Measurements from ENCODE around the gene CCDC85C.

DNA sequence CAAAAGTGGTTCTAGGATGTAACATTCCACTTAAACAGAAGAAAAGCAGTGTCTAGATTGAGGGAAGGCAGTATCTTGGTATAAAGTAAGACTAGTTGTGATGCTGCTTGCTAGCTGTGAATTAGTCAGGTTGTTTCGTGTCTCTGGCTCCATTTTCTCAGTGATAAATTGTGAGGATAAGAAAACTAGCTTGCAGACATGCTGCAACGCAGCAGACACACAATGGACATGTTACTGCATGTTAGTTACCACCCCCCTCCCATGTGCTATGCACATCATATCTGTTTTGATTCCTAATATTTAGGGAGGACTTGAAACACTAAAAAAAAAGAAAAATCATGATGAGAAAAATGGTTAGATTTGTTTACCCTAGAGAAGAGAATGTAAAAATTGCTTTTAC is 119.9 kb downstream of the CCDC85C start:
- TF ChIP-seq, protein P1, sequence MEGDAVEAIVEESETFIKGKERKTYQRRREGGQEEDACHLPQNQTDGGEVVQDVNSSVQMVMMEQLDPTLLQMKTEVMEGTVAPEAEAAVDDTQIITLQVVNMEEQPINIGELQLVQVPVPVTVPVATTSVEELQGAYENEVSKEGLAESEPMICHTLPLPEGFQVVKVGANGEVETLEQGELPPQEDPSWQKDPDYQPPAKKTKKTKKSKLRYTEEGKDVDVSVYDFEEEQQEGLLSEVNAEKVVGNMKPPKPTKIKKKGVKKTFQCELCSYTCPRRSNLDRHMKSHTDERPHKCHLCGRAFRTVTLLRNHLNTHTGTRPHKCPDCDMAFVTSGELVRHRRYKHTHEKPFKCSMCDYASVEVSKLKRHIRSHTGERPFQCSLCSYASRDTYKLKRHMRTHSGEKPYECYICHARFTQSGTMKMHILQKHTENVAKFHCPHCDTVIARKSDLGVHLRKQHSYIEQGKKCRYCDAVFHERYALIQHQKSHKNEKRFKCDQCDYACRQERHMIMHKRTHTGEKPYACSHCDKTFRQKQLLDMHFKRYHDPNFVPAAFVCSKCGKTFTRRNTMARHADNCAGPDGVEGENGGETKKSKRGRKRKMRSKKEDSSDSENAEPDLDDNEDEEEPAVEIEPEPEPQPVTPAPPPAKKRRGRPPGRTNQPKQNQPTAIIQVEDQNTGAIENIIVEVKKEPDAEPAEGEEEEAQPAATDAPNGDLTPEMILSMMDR (IDR thresholded peaks at IDR 0.05) = no peak
- TF ChIP-seq POLR2A (IDR thresholded peaks at IDR 0.05) = no peak

Data from ovary (tissue), 3 donors.